CD14-positive monocyte (primary cell): ENCODE results near the gene ERBB4. TPM values are rescaled to one million over a fixed set of nuclear protein-coding genes. Genes with fewer than 3 reads are reported as not detected.

Source experiments
- DNase-seq, 3 donors: peaks; one replicate each; pipeline ENCODE4 v3.0.0-alpha.2; 2011 to 2022
- H2AFZ ChIP-seq: 2 replicates; pipeline ENCODE4 v1.6.0; 2012; ENCODE audit warnings: mild to moderate bottlenecking, low read depth, low read length, inconsistent platforms; ENCODE audit not compliant: insufficient read depth, poor library complexity, severe bottlenecking
- H3K27ac ChIP-seq, 2 donors: 1 replicate in 1 of 2; 2 replicates in 1 of 2; pipeline ENCODE4 v1.5.1; 2012 to 2013; ENCODE audit warnings: low read length in 2 of 2, control low read depth in 1 of 2, inconsistent platforms in 1 of 2, low read depth in 1 of 2, mild to moderate bottlenecking in 1 of 2
- H3K27me3 ChIP-seq, 2 donors: one replicate each; pipeline versions ENCODE4 v1.6.0 to v1.6.1; 2011 to 2013; ENCODE audit warnings: low read length in 2 of 2; ENCODE audit not compliant: control insufficient read depth in 2 of 2, insufficient read depth in 2 of 2
- H3K36me3 ChIP-seq, 2 donors: replicated peaks in 1 of 2; 1 replicate in 1 of 2; 2 replicates in 1 of 2; pipeline versions ENCODE4 v1.5.1 to v1.6.1; 2012 to 2013; ENCODE audit warnings: low read length in 2 of 2, control low read depth in 1 of 2, inconsistent platforms in 1 of 2, mild to moderate bottlenecking in 1 of 2; ENCODE audit not compliant: insufficient read depth in 2 of 2, control insufficient read depth in 1 of 2
- H3K4me1 ChIP-seq, 2 donors: 1 replicate in 1 of 2; 2 replicates in 1 of 2; pipeline versions ENCODE4 v1.5.1 to v1.6.1; 2012 to 2013; ENCODE audit warnings: low read length in 2 of 2, control low read depth in 1 of 2, inconsistent platforms in 1 of 2, mild to moderate bottlenecking in 1 of 2, moderate library complexity in 1 of 2; ENCODE audit not compliant: insufficient read depth in 2 of 2, control insufficient read depth in 1 of 2
- H3K4me2 ChIP-seq: replicated peaks from 2 replicates; pipeline ENCODE3; 2012; ENCODE audit warnings: low read length, moderate library complexity, mild to moderate bottlenecking; ENCODE audit not compliant: poor library complexity, severe bottlenecking; ENCODE audit errors: extremely low read depth
- H3K4me3 ChIP-seq, 3 experiments: fragments of 200-600 bp in 1 of 3; sonication (generic) in 1 of 3; replicated peaks in 1 of 3; 1 replicate in 2 of 3; 2 replicates in 1 of 3; pipeline ENCODE4 v1.5.1; 2011 to 2013; ENCODE audit warnings: low read length in 3 of 3, mild to moderate bottlenecking in 3 of 3, control low read depth in 2 of 3, low read depth in 2 of 3, inconsistent platforms in 1 of 3, moderate library complexity in 1 of 3
- H3K79me2 ChIP-seq: 2 replicates; pipeline ENCODE4 v1.6.0; 2012; ENCODE audit warnings: mild to moderate bottlenecking, control low read depth, inconsistent platforms, low read length, moderate library complexity; ENCODE audit not compliant: insufficient read depth
- H3K9ac ChIP-seq: 2 replicates; pipeline ENCODE4 v1.6.0; 2017; ENCODE audit warnings: low read length, mild to moderate bottlenecking; ENCODE audit not compliant: insufficient read depth, poor library complexity, severe bottlenecking
- H3K9me3 ChIP-seq, 2 donors: replicated peaks in 1 of 2; 1 replicate in 1 of 2; 2 replicates in 1 of 2; pipeline versions ENCODE4 v1.5.1 to v1.6.1; 2012 to 2013; ENCODE audit warnings: low read length in 2 of 2, control low read depth in 1 of 2; ENCODE audit not compliant: control insufficient read depth in 1 of 2, insufficient read depth in 1 of 2
- H4K20me1 ChIP-seq: 2 replicates; pipeline ENCODE4 v1.6.0; 2012; ENCODE audit warnings: mild to moderate bottlenecking, low read length, control low read depth, moderate library complexity; ENCODE audit not compliant: insufficient read depth
- H3K27ac Mint-ChIP-seq, 7 donors: one replicate each; pipeline ENCODE4 v1.8.0; 2020; ENCODE audit warnings: mild to moderate bottlenecking in 7 of 7, mixed read lengths in 7 of 7, moderate library complexity in 6 of 7, inconsistent platforms in 2 of 7
- H3K27me3 Mint-ChIP-seq, 3 donors: one replicate each; pipeline ENCODE4 v1.8.0; 2021 to 2022; ENCODE audit warnings: low read depth in 3 of 3, mild to moderate bottlenecking in 3 of 3, mixed read lengths in 3 of 3, moderate library complexity in 3 of 3, inconsistent platforms in 1 of 3
- H3K36me3 Mint-ChIP-seq, 2 donors: one replicate each; pipeline ENCODE4 v1.8.0; 2020; ENCODE audit warnings: mixed read lengths in 2 of 2, inconsistent platforms in 1 of 2, mild to moderate bottlenecking in 1 of 2
- H3K4me1 Mint-ChIP-seq: one replicate; pipeline ENCODE4 v1.8.0; 2020; ENCODE audit warnings: mild to moderate bottlenecking, mixed read lengths
- H3K4me3 Mint-ChIP-seq, 2 donors: one replicate each; pipeline ENCODE4 v1.8.0; 2020; ENCODE audit warnings: mild to moderate bottlenecking in 2 of 2, mixed read lengths in 2 of 2, moderate library complexity in 1 of 2
- H3K9me3 Mint-ChIP-seq, 7 donors: one replicate each; pipeline ENCODE4 v1.8.0; 2020 to 2022; ENCODE audit warnings: mixed read lengths in 7 of 7, mild to moderate bottlenecking in 6 of 7, moderate library complexity in 6 of 7, inconsistent platforms in 2 of 7
- CTCF ChIP-seq: fragments of 200-600 bp; IDR thresholded peaks from one replicate; pipeline ENCODE4 v1.8.0; 2022; ENCODE audit warnings: antibody characterized with exemption, mild to moderate bottlenecking
- WGBS: methylation state at CpG from one replicate; pipeline ENCODE4 v1.1.5; 2013; ENCODE audit warnings: missing lambda C conversion rate; ENCODE audit not compliant: insufficient coverage; 5-methylcytosine and 5-hydroxymethylcytosine counted together
- intact Hi-C, 2 donors: fragments of 100-400 bp; cut with micrococcal nuclease; formaldehyde crosslinking; loops; one replicate each; pipeline versions ENCODE4 v1.15.0 to v1.15.1; 2023
- polyA plus RNA-seq, 3 donors: library from polyadenylated mRNA; depleted of rRNA in 1 of 3; unstranded in 2 of 3; stranded (reverse) in 1 of 3; fragments of 300-500 nt in 2 of 3; fragments of >200 nt in 1 of 3; fragmentation: Illumina TruSeq in 2 of 3; gene quantifications; 1 replicate in 2 of 3; 2 replicates in 1 of 3; pipeline ENCODE4 v1.2.3, GENCODE V29; 2012 to 2021

Gene ERBB4
- polyA plus RNA-seq, 3 donors: not detected

GRCh38 chr2:212208467-212208866, 330.1 kb downstream of the ERBB4 start:
- Mint-ChIP-seq H3K36me3 (no peaks in the 10 kb centered on the region), H3K27me3 (no peaks in the 10 kb centered on the region), H3K4me3 (no peak overlapping the region), H3K27ac (no peak overlapping the region), H3K4me1 (no peaks in the 10 kb centered on the region), H3K9me3 (no peaks in the 10 kb centered on the region)
- H3K4me1 ChIP-seq: no peaks in the 10 kb centered on the region
- H3K36me3 ChIP-seq: no peaks in the 10 kb centered on the region
- H3K27me3 ChIP-seq: no peaks in the 10 kb centered on the region
- DNase-seq: no peak
- H3K4me3 ChIP-seq: no peak overlapping the region
- no peak for TF ChIP-seq CTCF
- no peaks in the 10 kb centered on the region for H4K20me1 ChIP-seq
- no peaks in the 10 kb centered on the region for H3K79me2 ChIP-seq
- H3K4me2 ChIP-seq: no peak overlapping the region
- no peak overlapping the region for H3K27ac ChIP-seq
- no peak overlapping the region for H2AFZ ChIP-seq
- no peak overlapping the region for H3K9ac ChIP-seq
- WGBS: no CpG with 5 or more reads among the region's 1 CpG
- H3K9me3 ChIP-seq: no peaks in the 10 kb centered on the region
- intact Hi-C loops: no loop called here

- Mint-ChIP-seq H3K27ac (no peak overlapping the region), H3K27me3 (peaks cover 0 to 1% (median 0%) of the 10 kb centered on the region in 3 donors), H3K36me3 (no peaks in the 10 kb centered on the region), H3K4me3 (no peak overlapping the region), H3K4me1 (no peaks in the 10 kb centered on the region), H3K9me3 (no peaks in the 10 kb centered on the region)
- DNase-seq: no peak
- no peaks in the 10 kb centered on the region for H3K36me3 ChIP-seq
- H3K9ac ChIP-seq: no peak overlapping the region
- H4K20me1 ChIP-seq: no peaks in the 10 kb centered on the region
- WGBS: no CpG with 5 or more reads among the region's 1 CpG
- H2AFZ ChIP-seq: no peak overlapping the region
- intact Hi-C loops: no loop called here
- no peak overlapping the region for H3K4me2 ChIP-seq
- no peaks in the 10 kb centered on the region for H3K27me3 ChIP-seq
- TF ChIP-seq CTCF: no peak
- no peak overlapping the region for H3K4me3 ChIP-seq
- no peaks in the 10 kb centered on the region for H3K9me3 ChIP-seq
- H3K27ac ChIP-seq: no peak overlapping the region
- no peaks in the 10 kb centered on the region for H3K79me2 ChIP-seq
- H3K4me1 ChIP-seq: no peaks in the 10 kb centered on the region
These were observed 340.8 kb downstream of the ERBB4 start for GRCh38 chr2:212197776-212198175.
